T follicular helper cell (primary cell): ENCODE results near the gene CHMP2A.

Experiments used
- DNase-seq: peaks from one replicate; pipeline ENCODE4 v3.0.0-alpha.2; 2020; ENCODE audit warnings: low read depth

The CHMP2A gene

DNA sequence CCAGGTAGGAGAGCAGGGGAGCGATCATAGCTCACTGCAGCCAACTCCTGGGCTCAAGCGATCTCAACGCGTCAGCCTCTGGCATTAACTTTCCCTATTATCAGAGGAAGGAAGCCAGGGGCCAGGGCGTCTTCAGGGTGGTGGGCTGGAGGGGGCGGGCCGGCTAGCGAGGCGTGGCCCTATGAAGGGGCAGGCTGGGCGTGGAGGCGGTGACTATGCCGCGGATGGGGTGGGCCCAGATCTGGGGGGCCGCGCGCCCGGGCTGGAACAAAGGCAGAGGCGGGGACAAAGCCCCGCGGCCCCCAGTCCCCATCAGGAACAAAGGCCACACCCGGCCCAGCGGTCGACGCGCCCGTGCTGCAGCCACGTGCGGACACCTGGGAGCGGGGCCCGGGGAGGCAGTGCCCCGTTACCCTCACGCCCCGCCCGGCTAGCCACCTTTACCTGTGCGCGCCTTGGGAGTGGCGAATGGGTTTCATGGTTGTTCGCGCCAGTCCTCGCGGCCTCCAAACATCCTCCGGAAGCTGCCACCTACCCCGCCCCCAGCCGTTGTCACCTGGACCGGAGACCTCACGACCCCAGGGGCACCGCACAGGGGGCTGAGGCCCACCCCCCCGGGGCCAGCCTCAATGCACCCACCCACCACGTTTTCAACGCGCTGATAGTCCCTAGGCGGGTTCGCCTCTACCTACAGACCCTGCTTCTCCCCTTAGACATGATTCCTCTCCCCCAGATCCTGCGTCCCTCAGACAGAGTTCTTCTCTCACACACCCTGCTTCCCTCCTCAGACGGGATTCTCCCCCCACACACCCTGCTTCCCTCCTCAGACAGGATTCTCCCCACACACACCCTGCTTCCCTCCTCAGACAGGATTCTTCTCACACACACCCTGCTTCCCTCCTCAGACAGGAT lies 16.4 kb downstream of the CHMP2A start:
- no peak for DNase-seq

DNA sequence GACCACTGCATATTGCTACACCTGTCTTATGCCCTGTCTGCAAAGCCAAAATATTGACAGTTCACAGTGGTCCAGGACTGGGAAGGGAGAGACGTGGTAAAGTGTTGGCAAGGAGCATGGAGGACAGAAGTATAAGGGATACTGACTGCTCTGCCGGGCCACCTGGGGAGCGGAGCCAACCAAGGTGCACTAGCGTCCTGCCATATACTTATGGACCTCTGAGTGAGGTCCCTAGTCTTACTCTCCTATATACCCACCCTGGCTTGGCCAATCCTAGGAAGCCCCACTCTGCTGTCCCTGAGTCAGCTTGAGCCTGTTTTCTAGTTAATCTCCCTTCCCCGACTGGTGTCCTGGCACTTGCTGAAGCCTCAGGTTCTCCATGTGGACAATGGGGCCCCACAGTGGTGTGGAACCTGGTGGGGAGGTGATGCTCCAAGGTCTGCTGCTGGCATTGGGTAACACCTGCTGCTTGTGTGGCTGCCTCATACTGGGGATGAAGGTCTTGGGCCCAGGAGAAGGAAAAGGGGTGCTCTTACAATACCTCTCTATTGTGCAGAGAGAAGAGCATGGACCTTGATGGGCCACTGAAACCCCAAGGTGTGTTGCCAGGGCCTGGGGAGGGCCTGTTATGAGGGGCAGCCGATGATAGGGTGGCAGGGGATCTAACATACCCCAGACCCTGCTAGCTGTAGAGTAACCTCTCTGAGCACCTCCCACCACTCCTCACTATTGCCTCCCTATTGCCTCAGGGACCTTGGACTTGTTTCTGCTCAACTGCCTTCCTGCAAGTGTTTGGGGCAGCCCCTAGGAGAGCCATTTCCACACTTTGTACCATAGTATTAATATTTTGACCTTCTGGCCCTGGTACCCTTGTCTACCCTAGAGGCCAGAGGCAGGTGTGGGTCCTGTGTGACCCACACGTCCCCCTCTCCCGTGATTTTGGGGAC lies 17.8 kb downstream of the CHMP2A start:
- no peak for DNase-seq

DNA sequence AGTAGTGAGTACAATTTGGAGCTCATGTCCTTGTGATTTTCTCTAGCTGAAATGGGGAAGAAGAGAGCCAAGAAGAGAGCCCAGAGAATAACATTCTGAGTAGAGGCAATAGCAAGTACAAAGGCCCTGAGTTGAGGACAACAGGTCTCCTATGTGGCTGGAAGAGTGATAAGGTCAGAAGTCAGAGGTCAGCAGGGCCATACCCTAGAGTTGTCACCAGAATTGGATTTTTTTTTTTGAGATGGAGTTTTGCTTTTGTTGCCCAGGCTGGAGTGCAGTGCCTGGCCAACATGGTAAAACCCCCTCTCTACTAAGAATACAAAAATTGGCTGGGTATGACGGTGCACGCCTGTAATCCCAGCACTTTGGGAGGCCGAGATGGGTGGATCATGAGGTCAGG lies 19.0 kb downstream of the CHMP2A start:
- DNase-seq, result no peak

DNA sequence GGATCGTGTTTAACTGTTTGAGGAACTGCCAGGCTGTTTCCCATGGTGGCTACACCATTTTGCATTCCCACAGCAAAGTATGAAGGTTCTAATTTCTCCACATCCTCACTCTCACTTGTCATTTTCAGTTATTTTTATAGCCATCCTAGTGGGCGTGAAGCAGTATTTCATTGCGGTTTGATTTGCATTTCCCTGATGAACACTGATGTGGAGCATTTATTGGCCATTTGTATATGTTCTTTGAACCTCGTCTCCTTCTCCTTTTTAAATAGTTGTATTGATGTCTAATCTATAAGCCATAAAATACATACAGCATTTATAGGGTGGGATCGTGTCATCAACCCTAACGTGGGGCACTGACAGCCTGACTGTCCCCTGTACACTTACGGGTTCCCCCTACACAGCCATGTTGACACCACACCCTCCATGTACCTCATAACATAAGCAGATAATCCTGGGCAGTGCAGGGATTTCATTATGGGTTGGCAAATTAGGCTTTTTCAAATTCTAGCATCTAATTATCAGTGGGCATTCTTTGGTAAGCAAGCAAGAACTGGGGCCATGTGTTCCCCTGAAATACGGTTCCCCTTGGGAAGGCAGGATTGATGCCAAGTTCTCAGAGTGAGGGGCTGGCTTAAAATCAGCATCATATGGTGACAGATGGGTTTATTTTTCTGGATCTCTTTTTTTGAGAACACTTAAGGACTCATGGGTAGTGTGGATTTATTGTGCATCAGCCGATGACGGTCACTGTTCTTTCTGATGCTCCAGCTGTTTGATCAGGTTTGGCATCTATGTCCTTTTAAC lies 23.7 kb downstream of the CHMP2A start:
- DNase-seq, result no peak

DNA sequence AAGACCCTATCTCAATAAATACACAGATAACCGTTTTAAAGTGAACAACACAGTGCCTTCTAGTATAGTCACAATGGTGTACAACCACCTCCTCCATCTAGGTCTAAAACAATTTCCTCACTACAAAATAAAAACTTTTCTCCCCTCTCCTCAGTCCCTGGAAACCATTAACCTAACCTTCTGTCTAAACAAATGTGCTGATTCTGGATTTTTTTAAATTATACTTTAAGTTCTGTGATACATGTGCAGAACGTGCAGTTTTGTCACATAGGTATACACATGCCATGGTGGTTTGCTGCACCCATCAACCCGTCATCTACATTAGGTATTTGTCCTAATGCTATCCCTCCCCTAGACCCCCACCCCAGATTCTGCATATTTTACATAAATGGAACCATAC lies 25.5 kb downstream of the CHMP2A start:
- DNase-seq, result no peak

DNA sequence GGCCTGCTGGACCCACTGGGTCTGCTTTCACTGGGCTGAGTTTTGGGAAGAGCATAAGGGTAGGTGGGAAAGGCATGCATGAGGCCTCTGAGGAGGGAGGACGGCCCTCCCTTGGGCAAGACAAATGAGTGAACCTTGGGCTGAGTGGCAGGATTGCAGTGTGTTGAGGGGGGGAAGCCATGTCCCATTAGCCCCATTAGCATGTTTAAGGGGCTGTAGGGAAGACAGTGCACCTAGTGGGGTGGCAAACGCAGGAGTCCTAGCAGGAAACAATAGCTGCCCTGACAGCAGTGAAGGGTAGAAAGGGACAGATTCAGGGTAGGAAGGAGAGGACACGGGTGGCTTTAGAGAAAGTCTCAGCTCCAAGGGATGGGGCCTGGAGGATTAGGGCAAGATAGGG lies 32.2 kb downstream of the CHMP2A start:
- DNase-seq, result no peak

DNA sequence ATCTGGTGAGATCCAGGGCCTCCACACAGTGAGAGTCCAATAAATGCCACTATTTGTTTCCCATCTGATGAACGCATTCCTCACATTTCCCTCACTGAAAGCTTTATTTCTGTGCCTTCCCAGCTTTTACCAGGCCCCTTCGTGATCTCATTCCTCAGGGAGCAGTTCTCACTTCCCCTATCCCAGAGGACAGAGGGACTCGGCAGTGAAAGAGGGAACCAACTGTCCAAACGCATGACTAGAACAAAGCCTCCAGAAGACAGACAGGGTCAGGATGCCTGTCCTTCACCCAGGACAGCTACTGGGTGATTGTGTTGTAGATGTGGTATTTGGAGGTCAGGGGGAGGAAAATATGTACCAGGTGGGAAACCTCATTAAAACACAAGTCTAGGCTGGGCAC lies 33.3 kb downstream of the CHMP2A start:
- no peak for DNase-seq

DNA sequence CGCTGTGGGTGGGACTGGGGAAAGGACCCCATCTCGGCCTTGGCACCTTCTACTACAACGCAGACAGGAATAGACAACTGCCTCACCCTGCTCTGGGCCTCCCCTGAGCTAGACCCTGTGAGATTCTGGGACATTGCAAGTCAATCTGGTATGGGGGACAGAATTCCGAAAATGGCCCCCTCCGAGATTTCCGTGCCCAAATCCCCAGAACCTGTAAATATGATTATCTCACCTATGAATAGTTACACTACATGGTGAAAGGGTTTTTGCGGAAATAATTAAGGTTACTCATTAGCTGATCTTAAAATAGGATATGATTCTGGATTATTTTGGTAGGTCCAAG lies 34.7 kb downstream of the CHMP2A start:
- DNase-seq, result no peak

DNA sequence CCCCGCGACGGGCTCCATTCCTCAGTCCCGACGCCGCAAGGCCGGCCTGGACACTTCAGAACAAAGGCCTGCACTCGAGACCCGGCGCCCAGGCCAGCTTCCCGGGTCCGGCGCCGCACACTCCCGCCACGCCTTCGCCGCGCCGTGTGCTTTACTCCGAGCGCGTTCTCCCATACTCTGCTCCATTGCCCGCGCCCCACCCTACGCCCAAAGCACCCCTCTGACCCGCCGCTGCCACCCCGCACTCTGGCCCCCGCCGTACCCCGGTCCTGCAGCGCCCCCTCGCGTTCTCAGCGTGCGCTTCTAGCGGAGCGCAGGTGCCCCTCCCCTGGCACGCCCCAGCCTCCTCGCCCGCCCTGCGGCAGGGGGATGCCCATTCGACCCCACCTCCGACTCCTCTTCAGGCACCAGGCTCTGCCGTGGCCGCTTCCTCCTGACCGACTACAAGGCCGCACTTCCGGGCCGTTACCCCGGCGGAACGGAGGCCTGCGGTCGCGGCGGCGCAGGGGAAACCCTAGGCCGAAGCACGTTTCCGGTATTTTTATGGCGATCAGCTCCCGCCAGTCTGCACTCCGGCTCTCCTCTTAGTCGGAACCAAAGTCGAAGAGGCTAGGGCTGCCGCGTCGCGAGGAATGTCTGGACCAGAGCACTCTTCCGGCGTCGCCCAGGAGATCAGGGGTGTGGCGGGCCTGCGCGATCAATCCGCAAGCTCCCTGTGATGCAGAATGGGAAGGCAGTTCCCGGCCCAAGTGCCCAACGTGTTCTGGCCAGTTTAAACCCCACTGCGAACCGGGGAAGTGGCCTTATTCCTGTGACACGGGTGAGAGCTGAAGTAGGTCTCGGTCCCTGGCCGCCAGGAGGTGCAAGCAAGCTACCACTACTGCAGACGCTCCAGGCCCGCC lies 35.3 kb downstream of the CHMP2A start, which contains the start of gene ZBTB45:
Gene ZBTB45 (minus strand): TSS at position 456 of the 902 bp plus-strand sequence. CDS start 2,137 bp downstream, outside the sequence.
- DNase-seq, result peak; percentile 80

DNA sequence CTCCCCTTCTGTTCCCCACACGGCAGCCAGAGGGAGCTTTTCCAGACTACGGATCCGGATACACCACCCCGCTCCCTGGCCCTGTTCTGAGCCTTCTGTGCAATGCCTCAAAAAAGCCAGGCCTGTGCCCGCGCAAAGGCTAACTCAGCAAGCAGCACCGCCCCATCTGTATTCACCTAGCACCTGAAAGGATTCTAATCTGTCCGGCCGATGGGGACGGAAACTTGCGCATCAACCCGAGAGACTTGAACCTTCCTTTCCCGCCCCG lies 35.9 kb downstream of the CHMP2A start:
- DNase-seq, result peak; percentile 33

DNA sequence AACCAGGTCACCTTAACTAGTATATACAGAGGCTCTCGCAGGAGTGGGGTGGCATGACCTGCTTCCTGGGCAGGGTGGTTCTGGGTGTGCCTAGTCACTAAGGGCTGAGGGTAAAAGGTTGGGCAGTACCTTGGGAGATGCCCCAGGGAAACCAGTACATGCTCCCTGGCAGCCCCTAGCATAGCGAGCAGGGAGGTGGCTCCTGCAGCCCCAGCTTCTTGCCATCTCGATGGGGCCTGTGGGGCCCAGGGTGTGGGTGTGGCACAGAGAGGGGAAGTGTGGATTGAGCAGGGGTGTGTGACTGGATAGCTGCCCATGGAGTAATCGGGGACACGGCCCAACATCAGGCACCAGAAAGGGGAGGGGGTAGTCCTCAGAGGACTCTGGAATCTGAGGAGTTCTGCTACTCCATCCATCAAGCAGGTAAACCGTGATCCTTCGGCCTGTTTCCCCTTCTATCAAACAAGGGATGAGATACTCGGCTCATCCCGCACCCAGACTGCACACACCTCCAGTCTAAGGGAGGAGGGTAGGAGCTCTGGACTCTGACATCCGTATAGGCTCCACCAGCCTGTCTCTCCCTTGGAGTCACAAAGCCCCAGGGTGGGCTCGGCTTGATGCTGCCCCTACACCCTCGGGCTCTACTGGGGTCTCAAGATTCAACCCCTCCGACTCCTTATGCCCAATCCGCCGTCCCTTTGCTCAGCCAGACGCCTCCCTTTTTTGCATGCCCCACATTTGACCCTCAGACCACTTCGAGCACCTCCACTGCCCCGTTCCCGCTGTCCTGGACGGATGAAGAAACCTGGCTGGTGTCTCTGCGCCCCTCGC lies 36.4 kb downstream of the CHMP2A start:
- no peak for DNase-seq

DNA sequence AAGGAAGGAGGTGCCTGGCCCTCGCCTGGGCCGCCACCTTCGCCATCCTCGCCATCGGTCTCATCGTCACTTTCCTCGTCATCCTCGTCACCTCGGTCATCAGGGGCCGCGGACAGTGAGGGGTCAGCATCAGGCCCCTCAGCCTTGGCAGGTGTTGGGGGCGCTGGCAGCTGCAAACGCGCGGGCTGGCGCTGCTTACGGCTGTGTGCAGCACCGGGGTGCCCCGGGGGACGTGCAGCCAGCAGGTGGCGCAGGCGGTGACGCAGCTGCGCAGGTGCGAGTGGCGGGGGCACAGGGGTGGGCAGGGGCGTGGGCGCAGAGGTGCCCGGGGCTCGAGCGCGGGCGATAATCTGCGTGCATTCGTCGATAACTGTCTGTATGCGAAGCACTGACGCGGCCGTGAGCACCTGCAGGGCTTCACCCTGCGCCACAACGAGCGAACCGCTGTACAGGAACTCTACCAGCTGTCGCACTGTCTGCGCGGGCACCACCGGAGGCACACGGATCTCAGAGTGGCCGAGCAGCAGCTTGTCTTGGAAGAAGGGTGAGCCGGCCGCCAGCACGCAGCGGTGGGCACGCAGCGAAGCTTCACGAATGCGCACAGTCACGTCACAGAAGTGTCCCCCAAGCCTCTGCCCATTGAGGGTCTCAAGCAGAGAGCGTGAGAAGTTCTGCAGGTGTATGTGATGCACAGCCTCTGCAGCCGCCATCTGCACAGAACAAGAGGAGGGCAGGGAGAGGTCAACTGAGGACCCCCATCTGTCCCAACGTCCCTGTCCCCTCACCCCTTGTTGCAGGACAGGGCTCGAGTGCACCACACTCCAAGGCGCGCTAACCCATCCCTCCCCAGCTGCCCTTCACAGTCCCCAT lies 37.7 kb downstream of the CHMP2A start:
- DNase-seq, result no peak

DNA sequence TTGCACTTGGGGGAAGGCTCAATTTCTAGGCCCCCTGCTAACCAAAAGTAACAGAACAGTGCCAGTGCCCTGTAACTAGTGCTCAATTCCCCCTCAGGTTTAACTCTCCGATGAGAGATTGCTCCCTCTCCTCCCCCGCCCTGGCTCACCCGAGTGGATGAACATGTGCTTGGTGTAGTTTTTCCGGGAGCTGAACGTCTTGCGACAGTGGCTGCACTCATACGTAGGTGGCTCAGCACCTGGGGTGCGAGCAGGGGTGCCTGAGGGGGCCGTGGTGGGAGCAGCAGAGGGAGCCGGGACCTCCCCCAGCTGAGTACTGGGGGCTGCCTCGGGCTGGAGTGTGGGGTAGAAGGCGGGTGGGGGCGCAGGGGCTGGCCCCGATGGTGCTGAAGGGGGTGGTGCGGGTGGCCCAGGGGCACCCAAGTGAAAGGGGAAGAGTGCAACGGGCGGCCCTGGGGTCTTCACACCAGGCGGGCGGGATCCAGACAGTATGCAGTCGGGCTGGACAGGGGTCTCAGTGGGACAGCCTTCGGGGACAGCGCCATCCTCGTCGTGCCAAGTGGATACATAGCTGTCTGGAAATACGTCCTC lies 38.6 kb downstream of the CHMP2A start:
- DNase-seq, result no peak

DNA sequence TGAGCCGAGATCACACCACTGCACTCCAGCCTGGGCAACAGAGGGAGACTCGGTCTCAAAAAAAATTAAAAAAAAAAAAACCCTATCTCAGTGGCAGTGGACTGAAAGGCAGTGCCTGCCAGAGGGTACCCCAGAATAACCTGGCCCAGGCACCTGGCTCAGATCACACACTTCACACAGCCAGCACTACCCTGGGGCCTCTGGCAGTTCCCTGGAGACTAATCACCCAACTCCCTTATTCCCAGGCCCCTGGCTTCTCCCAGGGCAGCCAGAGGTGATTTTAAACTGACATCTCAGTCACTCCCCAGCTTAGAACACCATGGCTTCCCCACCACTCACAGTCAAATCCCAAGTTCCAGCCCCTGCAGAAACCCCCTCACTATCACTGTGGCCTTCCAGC lies 39.6 kb downstream of the CHMP2A start:
- no peak for DNase-seq

DNA sequence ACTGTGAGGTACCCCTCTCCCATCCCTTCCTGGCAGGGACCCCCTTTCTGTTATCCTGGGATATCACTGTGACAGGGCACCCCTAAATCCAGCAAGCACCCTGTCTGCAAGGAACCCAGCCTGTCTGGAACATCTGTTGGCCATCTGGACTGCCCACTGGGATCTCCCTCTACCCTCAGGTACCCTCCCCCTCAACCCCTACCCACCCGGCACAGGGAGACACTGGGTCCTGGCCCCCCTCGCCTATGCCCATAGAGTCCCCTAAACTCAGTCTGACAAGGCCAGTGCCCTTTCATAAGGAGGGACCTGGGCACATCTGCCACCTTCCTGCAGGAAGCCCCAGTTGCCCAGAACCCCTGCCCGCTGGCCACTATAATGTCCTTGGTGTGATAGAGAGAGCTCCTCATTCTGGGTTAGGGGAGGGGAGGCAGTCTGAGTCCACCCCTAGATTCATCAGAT lies 40.3 kb downstream of the CHMP2A start:
- no peak for DNase-seq

DNA sequence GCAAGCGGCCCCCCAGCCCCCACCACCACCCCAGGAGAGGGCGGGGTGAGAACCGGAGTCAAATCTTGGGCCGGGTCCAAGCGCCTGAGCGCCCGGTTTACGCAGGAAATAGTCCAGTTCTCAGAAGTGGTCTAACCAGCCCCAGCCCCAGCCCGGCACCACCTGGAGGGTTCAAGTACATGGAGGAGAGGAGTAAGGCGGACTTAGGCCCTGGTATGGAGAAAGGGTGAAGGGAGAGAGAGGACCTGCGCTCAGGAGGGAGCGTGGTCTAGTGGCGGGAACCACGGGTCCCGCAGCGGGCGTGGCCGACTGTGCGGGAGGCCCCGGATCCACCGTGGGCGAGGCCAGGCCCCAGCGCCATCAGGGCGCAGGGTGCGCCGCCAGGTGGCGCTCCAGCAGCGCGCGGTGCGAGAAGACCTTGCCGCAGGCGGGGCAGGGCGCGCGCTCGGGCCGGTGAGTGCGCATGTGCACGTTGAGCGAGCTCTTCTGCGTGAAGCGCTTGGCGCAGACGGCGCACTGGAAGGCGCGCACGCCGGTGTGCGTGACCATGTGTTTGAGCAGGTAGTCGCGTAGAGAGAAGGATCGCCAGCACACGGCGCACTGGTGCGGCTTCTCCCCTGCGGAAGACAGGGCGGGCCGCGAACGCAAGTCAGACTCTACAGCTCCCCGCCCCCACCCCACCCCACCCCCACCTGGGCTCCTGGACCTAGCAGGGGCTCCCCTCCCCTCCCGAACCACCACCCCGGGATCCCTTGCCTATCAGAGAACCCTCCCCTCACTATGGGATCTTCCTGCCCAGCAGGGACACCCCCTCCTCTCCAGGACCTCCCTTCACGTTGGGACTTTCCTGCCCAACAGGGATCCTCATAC lies 41.0 kb downstream of the CHMP2A start:
- DNase-seq, result peak; percentile 90

DNA sequence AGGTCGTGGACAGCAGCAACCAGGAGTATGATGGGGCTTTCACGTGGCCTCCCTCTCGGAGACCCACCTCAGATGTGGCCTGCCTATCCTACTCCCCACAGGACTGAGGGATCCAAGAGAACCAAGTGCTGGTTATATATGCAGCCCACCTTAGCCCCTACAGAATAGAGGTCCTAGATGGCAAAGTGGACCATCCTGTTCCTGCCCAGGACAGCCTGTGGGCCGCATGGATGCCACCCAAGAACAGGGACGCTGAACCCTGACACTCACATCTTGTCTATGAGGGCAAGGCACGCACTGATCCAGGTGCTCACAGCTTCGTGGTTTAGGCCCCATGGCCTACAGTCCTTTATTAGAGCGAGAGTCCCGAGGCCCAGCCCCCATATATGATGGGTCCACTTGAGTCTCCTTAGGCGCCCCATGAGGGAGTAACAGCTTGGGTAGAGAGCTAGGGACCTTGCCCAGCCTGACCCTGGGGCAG lies 41.7 kb downstream of the CHMP2A start:
- no peak for DNase-seq
